Activated CD8-positive, alpha-beta T cell treated with anti-CD3 and anti-CD28 coated beads for 36 hours (primary cell): ENCODE measurements around the gene BHLHE40. TPM values are rescaled to one million over a fixed set of nuclear protein-coding genes. Genes with fewer than 3 reads are reported as not detected.

ENCODE experiments used
- ATAC-seq: fragments of 200-7000 bp; cut with Tn5 transposase; one replicate; pipeline ENCODE4 v1.10.0; 2021; ENCODE audit warnings: mild to moderate bottlenecking, moderate library complexity
- CTCF ChIA-PET: fragments of 350-600 bp; sonication (Branson Sonifier 250); formaldehyde crosslinking; loops from one replicate; lab custom pipeline; 2021; ENCODE audit warnings: antibody characterized with exemption; lab: Charles Lee
- POLR2A ChIA-PET: fragments of 350-600 bp; sonication (Branson Sonifier 250); formaldehyde crosslinking; loops from one replicate; lab custom pipeline; 2021; ENCODE audit warnings: antibody characterized with exemption; lab: Charles Lee
- DNase-seq: peaks from one replicate; pipeline ENCODE4 v3.0.0-alpha.2; 2020
- H3K27ac Mint-ChIP-seq: one replicate; pipeline ENCODE4 v1.8.0; 2021; ENCODE audit warnings: mild to moderate bottlenecking, mixed read lengths
- H3K27me3 Mint-ChIP-seq: one replicate; pipeline ENCODE4 v1.8.0; 2021; ENCODE audit warnings: mixed read lengths
- H3K36me3 Mint-ChIP-seq: one replicate; pipeline ENCODE4 v1.8.0; 2021; ENCODE audit warnings: low read depth, mixed read lengths
- H3K4me1 Mint-ChIP-seq: one replicate; pipeline ENCODE4 v1.8.0; 2021; ENCODE audit warnings: low read depth, mixed read lengths
- H3K4me3 Mint-ChIP-seq: one replicate; pipeline ENCODE4 v1.8.0; 2021; ENCODE audit warnings: mild to moderate bottlenecking, moderate library complexity, mixed read lengths
- H3K9me3 Mint-ChIP-seq: one replicate; pipeline ENCODE4 v1.8.0; 2021; ENCODE audit warnings: mixed read lengths
- CTCF ChIP-seq: fragments of 200-600 bp; IDR thresholded peaks from one replicate; pipeline ENCODE4 v1.8.0; 2022; ENCODE audit warnings: antibody characterized with exemption, mild to moderate bottlenecking
- intact Hi-C: fragments of 100-400 bp; cut with micrococcal nuclease; formaldehyde crosslinking; loops from one replicate; pipeline ENCODE4 v1.10.0; 2022
- total RNA-seq, 2 experiments: library from RNA; stranded (reverse); gene quantifications; one replicate each; pipeline ENCODE4 v1.2.3, GENCODE V29; 2021

The BHLHE40 gene
- total RNA-seq, 2 experiments from 2014 or later, result 456 to 470 TPM

- DNase-seq (no peak), ATAC-seq (no peak)
- H3K27me3 Mint-ChIP-seq, result peaks cover 1% of the 10 kb centered on the region
- H3K4me1 Mint-ChIP-seq, result peaks cover 76% of the 10 kb centered on the region
- H3K9me3 Mint-ChIP-seq, result no peaks in the 10 kb centered on the region
- no peak for TF ChIP-seq CTCF
- H3K36me3 Mint-ChIP-seq, result no peaks in the 10 kb centered on the region
- no peak overlapping the region for H3K4me3 Mint-ChIP-seq
- intact Hi-C loops, result no loop called here
- H3K27ac Mint-ChIP-seq, result no peak overlapping the region
- ChIA-PET CTCF (interaction anchor here (0.8 to 3.1 kb wide), 2 partner anchors 9 to 165 kb away, joined by 5 to 11 read pairs; no protein-coding TSS in a partner anchor), POLR2A (interaction anchor here (1.9 to 6.0 kb wide), 2 partner anchors 10 to 27 kb away, joined by 4 to 81 read pairs; partner anchors contain the start of gene BHLHE40)
Observed at GRCh38 chr3:5009506-5010109, 30.4 kb downstream of the BHLHE40 start.

GRCh38 chr3:5010140-5010539 lies 30.9 kb downstream of the BHLHE40 start:
- H3K4me1 Mint-ChIP-seq, result peaks cover 73% of the 10 kb centered on the region
- ChIA-PET CTCF (no interaction called here), POLR2A (interaction anchor here (1.9 to 6.0 kb wide), 3 partner anchors 11 to 28 kb away, joined by 4 to 81 read pairs (median 20); partner anchors contain the start of gene BHLHE40)

GRCh38 chr3:5010706-5011554 lies 31.7 kb downstream of the BHLHE40 start:
- no peak overlapping the region for H3K4me3 Mint-ChIP-seq
- ATAC-seq, result peak; percentile 5
- H3K4me1 Mint-ChIP-seq, result peaks cover 70% of the 10 kb centered on the region

More at GRCh38 chr3:5010140-5010539, 30.9 kb downstream of the BHLHE40 start:
- intact Hi-C loops, result no loop called here
- Mint-ChIP-seq H3K9me3 (no peaks in the 10 kb centered on the region), H3K27ac (no peak overlapping the region), H3K4me3 (no peak overlapping the region), H3K36me3 (no peaks in the 10 kb centered on the region), H3K27me3 (peaks cover 3% of the 10 kb centered on the region)
- ATAC-seq (no peak), DNase-seq (no peak)
- no peak for TF ChIP-seq CTCF

GRCh38 chr3:5011555-5012256 lies 32.5 kb downstream of the BHLHE40 start:
- Mint-ChIP-seq H3K27ac (peak overlapping the region; percentile 93), H3K4me1 (peaks cover 70% of the 10 kb centered on the region), H3K27me3 (peaks cover 2% of the 10 kb centered on the region), H3K36me3 (no peaks in the 10 kb centered on the region), H3K4me3 (peak overlapping the region; percentile 56), H3K9me3 (no peaks in the 10 kb centered on the region)
- DNase-seq, result peak; percentile 69
- CTCF ChIA-PET, result interaction anchor here (0.9 to 2.8 kb wide), 5 partner anchors 10 to 300 kb away, joined by 3 to 18 read pairs (median 5); no protein-coding TSS in a partner anchor
- intact Hi-C loops, result no loop called here
- peak; percentile 35 for ATAC-seq
- no peak for TF ChIP-seq CTCF
- POLR2A ChIA-PET, result interaction anchor here (0.7 to 6.0 kb wide), 10 partner anchors 9 to 179 kb away, joined by 3 to 81 read pairs (median 4); partner anchors contain the start of gene BHLHE40

More at GRCh38 chr3:5010706-5011554, 31.7 kb downstream of the BHLHE40 start:
- Mint-ChIP-seq H3K9me3 (no peaks in the 10 kb centered on the region), H3K36me3 (no peaks in the 10 kb centered on the region), H3K27me3 (peaks cover 2% of the 10 kb centered on the region), H3K27ac (peak overlapping the region; percentile 93)
- ChIA-PET POLR2A (interaction anchor here (0.7 to 6.0 kb wide), 9 partner anchors 8 to 179 kb away, joined by 3 to 81 read pairs (median 4); partner anchors contain the start of gene BHLHE40), CTCF (interaction anchor here (0.9 to 2.8 kb wide), 5 partner anchors 10 to 299 kb away, joined by 3 to 18 read pairs (median 5); no protein-coding TSS in a partner anchor)
- DNase-seq, result peak; percentile 55
- TF ChIP-seq CTCF, result no peak
- intact Hi-C loops, result no loop called here
